HCT116 (cell line): ENCODE measurements around the gene KLHL25.

Experiments
- CEBPB ChIP-seq: IDR thresholded peaks from 2 replicates; pipeline ENCODE4 v1.6.1; 2012; ENCODE audit warnings: low read depth
- CTCF ChIP-seq, 3 experiments: fragments of 200-600 bp in 1 of 3; sonication (generic) in 1 of 3; IDR thresholded peaks in 2 of 3; conservative IDR thresholded peaks in 1 of 3; 2 replicates each; pipeline ENCODE4 v1.5.1; 2012 to 2017; ENCODE audit warnings: low read depth in 2 of 3, low read length in 2 of 3, antibody characterized with exemption in 1 of 3, borderline replicate concordance in 1 of 3, control low read depth in 1 of 3, mild to moderate bottlenecking in 1 of 3, mixed read lengths in 1 of 3, mixed run types in 1 of 3, moderate library complexity in 1 of 3; ENCODE audit not compliant: insufficient read depth in 1 of 3
- EZH2 ChIP-seq: fragments of 200-600 bp; sonication (generic); IDR thresholded peaks from 2 replicates; pipeline ENCODE4 v1.6.1; 2017; ENCODE audit warnings: antibody characterized with exemption, mixed run types
- POLR2A ChIP-seq: IDR thresholded peaks from 2 replicates; pipeline ENCODE4 v1.7.0; 2011; ENCODE audit warnings: borderline replicate concordance; ENCODE audit not compliant: insufficient read depth, insufficient read length; ENCODE audit errors: extremely low read depth
- POLR2AphosphoS5 ChIP-seq: IDR thresholded peaks from 2 replicates; pipeline ENCODE4 v1.6.1; 2011; ENCODE audit warnings: mild to moderate bottlenecking, low read depth, low read length, moderate library complexity
- SIN3A ChIP-seq: IDR thresholded peaks from 2 replicates; pipeline ENCODE4 v1.6.1; 2012; ENCODE audit warnings: low read depth

- TF ChIP-seq CTCF (IDR thresholded peaks at IDR 0.05 in 2 of 3, conservative IDR thresholded peaks at IDR 0.05 in 1 of 3; ENCODE audit: borderline replicate concordance in 1 of 3, insufficient read depth in 1 of 3, low read depth in 2 of 3, low read length in 2 of 3) (no peak), EZH2 (no peak), SIN3A (no peak), POLR2AphosphoS5 (no peak), POLR2A (no peak), CEBPB (no peak)
These were observed 34.7 kb downstream of the KLHL25 start for GRCh38 chr15:85760049-85760448.
